ENCODE measurements around the gene GPRASP2.

GRCh38 chrX:102715967-102716366 lies 3.7 kb downstream of the GPRASP2 start:
- TF ChIP-seq, protein P1, sequence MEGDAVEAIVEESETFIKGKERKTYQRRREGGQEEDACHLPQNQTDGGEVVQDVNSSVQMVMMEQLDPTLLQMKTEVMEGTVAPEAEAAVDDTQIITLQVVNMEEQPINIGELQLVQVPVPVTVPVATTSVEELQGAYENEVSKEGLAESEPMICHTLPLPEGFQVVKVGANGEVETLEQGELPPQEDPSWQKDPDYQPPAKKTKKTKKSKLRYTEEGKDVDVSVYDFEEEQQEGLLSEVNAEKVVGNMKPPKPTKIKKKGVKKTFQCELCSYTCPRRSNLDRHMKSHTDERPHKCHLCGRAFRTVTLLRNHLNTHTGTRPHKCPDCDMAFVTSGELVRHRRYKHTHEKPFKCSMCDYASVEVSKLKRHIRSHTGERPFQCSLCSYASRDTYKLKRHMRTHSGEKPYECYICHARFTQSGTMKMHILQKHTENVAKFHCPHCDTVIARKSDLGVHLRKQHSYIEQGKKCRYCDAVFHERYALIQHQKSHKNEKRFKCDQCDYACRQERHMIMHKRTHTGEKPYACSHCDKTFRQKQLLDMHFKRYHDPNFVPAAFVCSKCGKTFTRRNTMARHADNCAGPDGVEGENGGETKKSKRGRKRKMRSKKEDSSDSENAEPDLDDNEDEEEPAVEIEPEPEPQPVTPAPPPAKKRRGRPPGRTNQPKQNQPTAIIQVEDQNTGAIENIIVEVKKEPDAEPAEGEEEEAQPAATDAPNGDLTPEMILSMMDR (IDR thresholded peaks at IDR 0.05): no peak
- no peak for TF ChIP-seq POLR2A (IDR thresholded peaks at IDR 0.05)

All from right lobe of liver (tissue), 4 donors.